ENCODE measurements around the gene C8G.

GRCh38 chr9:136943291-136944211 is 1.5 kb upstream of the C8G start:
- no peak for TF ChIP-seq CTCF (IDR thresholded peaks at IDR 0.05 in 2 of 3, conservative IDR thresholded peaks at IDR 0.05 in 1 of 3; ENCODE audit: borderline replicate concordance in 1 of 3, insufficient read depth in 1 of 3, low read depth in 2 of 3, low read length in 2 of 3)
- TF ChIP-seq EZH2phosphoT487 (IDR thresholded peaks at IDR 0.05; ENCODE audit: borderline replicate concordance): no peak
- no peak for TF ChIP-seq POLR2A (IDR thresholded peaks at IDR 0.05; ENCODE audit: borderline replicate concordance, extremely low read depth, insufficient read depth, insufficient read length)
